ENCODE results near the gene SMYD1. TPM values are rescaled to one million over a fixed set of nuclear protein-coding genes. Genes with fewer than 3 reads are reported as not detected.

The SMYD1 gene
- total RNA-seq, 4 donors from 2014 or later = not detected

GRCh38 chr2:88137833-88138232, 70.2 kb downstream of the SMYD1 start:
- TF ChIP-seq POLR2A (IDR thresholded peaks at IDR 0.05) (no peak), CTCF (IDR thresholded peaks at IDR 0.05) (no peak), POLR2AphosphoS5 (IDR thresholded peaks at IDR 0.05) (no peak), EP300 (IDR thresholded peaks at IDR 0.05) (no peak)

GRCh38 chr2:88139203-88139702, 71.6 kb downstream of the SMYD1 start:
- Histone ChIP-seq H3K27me3 (peaks cover 2% of the 10 kb centered on the region), H3K4me3 (no peak overlapping the region), H3K27ac (no peak overlapping the region), H3K9me3 (no peaks in the 10 kb centered on the region), H3K36me3 (no peaks in the 10 kb centered on the region), H3K4me1 (no peaks in the 10 kb centered on the region)
- 80% methylated on average over 2 of the region's 2 CpGs for WGBS
- TF ChIP-seq POLR2A (IDR thresholded peaks at IDR 0.05) = no peak
- TF ChIP-seq EP300 (IDR thresholded peaks at IDR 0.05) = no peak
- TF ChIP-seq CTCF (IDR thresholded peaks at IDR 0.05) = no peak
- TF ChIP-seq POLR2AphosphoS5 (IDR thresholded peaks at IDR 0.05) = no peak
- no peak for DNase-seq (ENCODE audit: low spot score in 2 of 2)

More at GRCh38 chr2:88137833-88138232, 70.2 kb downstream of the SMYD1 start:
- Histone ChIP-seq H3K36me3 (no peaks in the 10 kb centered on the region), H3K27ac (no peak overlapping the region), H3K9me3 (no peaks in the 10 kb centered on the region), H3K4me1 (no peaks in the 10 kb centered on the region), H3K27me3 (peaks cover 2% of the 10 kb centered on the region), H3K4me3 (no peak overlapping the region)
- DNase-seq (ENCODE audit: low spot score in 2 of 2) = no peak
- WGBS = 90% methylated on average over 4 of the region's 4 CpGs

GRCh38 chr2:88139804-88140203, 72.2 kb downstream of the SMYD1 start:
- TF ChIP-seq EP300 (IDR thresholded peaks at IDR 0.05) (no peak), POLR2AphosphoS5 (IDR thresholded peaks at IDR 0.05) (no peak), CTCF (IDR thresholded peaks at IDR 0.05) (no peak), POLR2A (IDR thresholded peaks at IDR 0.05) (no peak)
- H3K9me3 ChIP-seq = no peaks in the 10 kb centered on the region
- DNase-seq (ENCODE audit: low spot score in 2 of 2) = no peak
- WGBS = 79% methylated on average over 6 of the region's 6 CpGs
- no peak overlapping the region for H3K27ac ChIP-seq
- H3K4me3 ChIP-seq = no peak overlapping the region
- no peaks in the 10 kb centered on the region for H3K36me3 ChIP-seq
- H3K4me1 ChIP-seq = no peaks in the 10 kb centered on the region
- H3K27me3 ChIP-seq = peaks cover 2% of the 10 kb centered on the region

GRCh38 chr2:88141952-88142351, 74.3 kb downstream of the SMYD1 start:
- peaks cover 2% of the 10 kb centered on the region for H3K27me3 ChIP-seq
- no peaks in the 10 kb centered on the region for H3K9me3 ChIP-seq
- TF ChIP-seq EP300 (IDR thresholded peaks at IDR 0.05) = no peak
- DNase-seq (ENCODE audit: low spot score in 2 of 2) = no peak
- 91% methylated on average over 2 of the region's 2 CpGs for WGBS
- no peaks in the 10 kb centered on the region for H3K36me3 ChIP-seq
- H3K27ac ChIP-seq = no peak overlapping the region
- no peak overlapping the region for H3K4me3 ChIP-seq
- no peaks in the 10 kb centered on the region for H3K4me1 ChIP-seq

GRCh38 chr2:88144271-88144670, 76.6 kb downstream of the SMYD1 start:
- Histone ChIP-seq H3K27me3 (peaks cover 2% of the 10 kb centered on the region), H3K4me3 (no peak overlapping the region), H3K4me1 (no peaks in the 10 kb centered on the region), H3K36me3 (no peaks in the 10 kb centered on the region), H3K27ac (no peak overlapping the region), H3K9me3 (peaks cover 4% of the 10 kb centered on the region)
- no peak for DNase-seq (ENCODE audit: low spot score in 2 of 2)
- WGBS = 68% methylated on average over 1 of the region's 1 CpG
- TF ChIP-seq POLR2A (IDR thresholded peaks at IDR 0.05) (no peak), POLR2AphosphoS5 (IDR thresholded peaks at IDR 0.05) (no peak), EP300 (IDR thresholded peaks at IDR 0.05) (no peak), CTCF (IDR thresholded peaks at IDR 0.05) (no peak)
